COLO668 (cell line): ENCODE measurements around the gene SYPL2.
A peak's percentile ranks its signal among the peaks of the same experiment; 100 is the strongest.

Experiments used
- DNase-seq: peaks from one replicate; lab custom pipeline; 2025; ENCODE audit not compliant: unreplicated experiment; lab: John Stamatoyannopoulos, UW

The SYPL2 gene

GRCh38 chr1:109513110-109513710 lies 46.9 kb downstream of the SYPL2 start:
- no peak for DNase-seq

GRCh38 chr1:109514846-109515245 lies 48.5 kb downstream of the SYPL2 start:
- no peak for DNase-seq

- no peak for DNase-seq
Measured at GRCh38 chr1:109516872-109517271, 50.5 kb downstream of the SYPL2 start.

GRCh38 chr1:109517337-109517736 lies 51.0 kb downstream of the SYPL2 start:
- DNase-seq, result no peak

- DNase-seq, result no peak
Measured at GRCh38 chr1:109521002-109521951, 54.9 kb downstream of the SYPL2 start.

- no peak for DNase-seq
Measured at GRCh38 chr1:109522026-109522425, 55.7 kb downstream of the SYPL2 start.

- DNase-seq, result no peak
Measured at GRCh38 chr1:109523706-109524105, 57.4 kb downstream of the SYPL2 start.

- DNase-seq, result no peak
Measured at GRCh38 chr1:109527098-109527811, 60.9 kb downstream of the SYPL2 start.

- DNase-seq, result no peak
Measured at GRCh38 chr1:109527846-109528695, 61.7 kb downstream of the SYPL2 start.

GRCh38 chr1:109528712-109529111 lies 62.4 kb downstream of the SYPL2 start:
- DNase-seq, result no peak

- DNase-seq, result peak; percentile 28
Measured at GRCh38 chr1:109529881-109530456, 63.6 kb downstream of the SYPL2 start.

- peak; percentile 61 for DNase-seq
Measured at GRCh38 chr1:109530457-109531087, 64.2 kb downstream of the SYPL2 start.

GRCh38 chr1:109531380-109531779 lies 65.0 kb downstream of the SYPL2 start:
- no peak for DNase-seq
